GM18951 (cell line): ENCODE data around the gene TTC32.

Source experiments
- POLR2A ChIP-seq: IDR thresholded peaks from 4 replicates; pipeline ENCODE4 v1.6.1; 2011; ENCODE audit warnings: mild to moderate bottlenecking; ENCODE audit not compliant: insufficient read length, insufficient read depth; ENCODE audit errors: extremely low read depth
- in situ Hi-C: fragments of 300-500 bp; cut with MboI; formaldehyde crosslinking; loops from one replicate; pipeline ENCODE4 v1.12.0; 2022; ENCODE audit warnings: low sequenced_read_pairs, mixed read lengths, inconsistent platforms; ENCODE audit not compliant: unreplicated experiment

The TTC32 gene

DNA sequence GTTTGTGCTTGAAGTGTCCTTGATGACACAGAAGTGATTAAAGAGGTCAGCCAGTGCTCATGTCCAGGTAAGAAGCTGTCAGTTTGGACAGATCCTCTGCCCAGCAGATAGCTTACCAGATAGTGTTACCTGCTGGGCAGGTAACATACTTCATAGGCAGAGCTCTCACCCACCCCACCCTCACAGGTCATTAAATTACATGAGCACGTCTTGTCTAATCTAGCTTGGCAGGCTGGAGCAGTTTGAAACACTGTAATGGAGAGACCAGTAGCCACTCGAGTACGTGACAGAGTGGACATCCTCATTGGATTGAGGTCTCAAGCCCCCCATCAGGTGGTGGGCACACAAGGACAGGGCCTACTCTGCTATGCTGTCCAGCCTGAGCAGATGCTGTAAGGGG is 27.1 kb downstream of the TTC32 start:
- in situ Hi-C loops, result loop anchor here (25.0 kb wide), 2 partner anchors 512 to 1362 kb away; partner anchors contain the start of gene OSR1
- TF ChIP-seq POLR2A, result no peak

- in situ Hi-C loops, result loop anchor here (25.0 kb wide), 2 partner anchors 511 to 1361 kb away; partner anchors contain the start of gene OSR1
- TF ChIP-seq POLR2A, result no peak
Observed at GRCh38 chr2:19873014-19873413, 28.8 kb downstream of the TTC32 start.

DNA sequence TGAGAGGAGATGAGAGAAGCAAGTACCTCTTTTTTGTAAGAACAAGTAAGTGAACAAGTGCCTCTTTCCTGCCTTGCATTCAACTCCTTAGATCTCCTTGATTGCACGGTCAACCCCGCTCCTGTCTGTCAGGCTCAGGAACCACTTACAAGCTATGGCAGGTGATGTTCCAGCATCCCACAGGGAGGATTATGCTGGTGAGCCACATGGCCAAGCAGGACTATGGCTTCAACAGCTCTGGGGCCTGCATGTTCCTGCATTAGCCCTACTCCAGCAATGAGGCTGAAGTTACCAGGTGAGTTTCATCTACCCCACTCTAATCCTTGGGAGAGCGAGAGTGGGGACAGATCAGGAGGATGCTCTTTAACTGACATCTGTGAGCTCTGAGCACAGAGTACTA is 29.5 kb downstream of the TTC32 start:
- in situ Hi-C loops, result loop anchor here (25.0 kb wide), 2 partner anchors 510 to 1360 kb away; partner anchors contain the start of gene OSR1

GRCh38 chr2:19871836-19872235 is 29.9 kb downstream of the TTC32 start:
- in situ Hi-C loops, result loop anchor here (25.0 kb wide), 2 partner anchors 510 to 1360 kb away; partner anchors contain the start of gene OSR1
- no peak for TF ChIP-seq POLR2A

More for the DNA sequence above, 29.5 kb downstream of the TTC32 start:
- TF ChIP-seq POLR2A, result no peak

DNA sequence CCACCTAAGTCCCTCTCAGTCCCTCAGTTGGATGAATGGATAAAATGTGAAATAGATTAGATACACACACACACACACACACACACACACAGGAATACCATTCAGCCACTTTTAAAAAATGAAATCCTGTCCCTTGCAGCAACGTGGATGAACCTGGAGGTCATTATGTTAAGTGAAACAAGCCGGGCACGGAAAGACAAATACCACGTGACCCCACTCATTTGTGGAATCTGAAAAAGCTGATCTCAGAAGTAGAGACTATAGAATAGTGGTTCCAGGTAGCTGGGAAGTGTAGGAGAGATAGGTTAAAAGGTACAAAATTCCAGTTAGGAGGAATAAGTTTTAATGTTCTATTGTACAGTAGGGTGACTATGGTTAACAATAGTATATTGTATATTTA is 31.0 kb downstream of the TTC32 start:
- in situ Hi-C loops, result loop anchor here (25.0 kb wide), 2 partner anchors 508 to 1358 kb away; partner anchors contain the start of gene OSR1
- TF ChIP-seq POLR2A, result no peak

DNA sequence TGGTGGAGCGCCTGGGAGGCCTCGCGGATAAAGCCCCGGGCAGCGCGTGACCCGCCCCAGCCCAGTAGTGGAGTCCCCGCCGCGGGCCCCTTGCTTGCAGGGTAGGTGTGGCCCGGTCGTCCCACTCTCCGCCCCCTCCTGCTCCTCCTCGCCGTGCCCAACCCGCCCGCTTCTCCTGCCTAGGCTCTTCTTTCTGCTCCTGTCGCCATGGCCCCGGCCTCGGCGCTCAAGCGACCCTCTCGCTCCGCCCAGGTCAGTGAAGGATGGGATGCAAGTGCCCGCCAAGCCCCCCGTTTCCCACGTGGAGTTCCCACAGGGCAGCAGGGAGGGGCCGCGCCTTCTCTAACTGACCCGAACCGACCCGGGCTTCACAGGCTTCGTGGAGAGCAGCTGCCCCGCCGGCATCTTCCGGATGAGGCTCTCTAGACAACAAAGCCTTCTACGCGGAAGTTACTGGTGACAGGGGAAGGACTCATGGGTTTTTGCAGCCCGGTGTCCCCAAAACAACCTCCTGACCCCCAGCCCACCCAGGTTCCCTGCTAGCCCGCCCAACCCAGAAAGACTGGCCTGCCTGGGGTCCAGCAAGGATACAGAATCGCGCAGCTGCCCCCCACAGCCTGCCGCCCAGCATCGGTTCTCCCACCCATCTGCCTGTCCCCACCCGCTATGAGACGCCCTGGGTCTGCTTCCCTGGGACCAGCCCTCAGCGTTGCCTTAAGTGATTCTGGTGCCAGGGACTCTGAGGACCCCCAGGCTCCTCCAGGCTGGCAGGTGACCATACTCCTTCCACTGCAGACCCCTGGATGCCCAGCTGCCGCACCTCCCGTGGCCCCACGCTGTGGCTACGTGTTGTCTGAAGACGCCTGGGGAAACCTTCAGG is 32.8 kb downstream of the TTC32 start:
- in situ Hi-C loops, result loop anchor here (25.0 kb wide), 2 partner anchors 507 to 1357 kb away; partner anchors contain the start of gene OSR1

DNA sequence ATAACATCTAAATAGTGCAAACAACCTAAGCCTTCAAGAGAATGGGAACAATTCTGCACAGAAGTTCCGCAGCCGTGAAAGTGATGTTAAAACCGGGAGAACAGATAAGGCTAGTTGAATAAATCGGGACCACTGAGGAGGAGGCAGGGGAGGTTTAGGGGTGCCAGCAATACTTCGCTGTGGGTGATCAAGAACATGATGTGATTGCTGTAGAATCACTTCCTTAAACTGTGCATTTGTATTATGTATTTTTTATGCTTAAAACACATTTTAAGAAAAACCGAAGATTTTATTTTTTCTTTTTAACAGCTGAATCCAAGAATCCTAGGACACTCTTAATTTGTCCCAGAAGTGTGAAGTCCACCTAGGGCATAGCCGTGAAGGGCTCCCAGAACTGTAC is 33.6 kb downstream of the TTC32 start:
- in situ Hi-C loops, result loop anchor here (25.0 kb wide), 2 partner anchors 506 to 1356 kb away; partner anchors contain the start of gene OSR1
- TF ChIP-seq POLR2A, result no peak

More for the DNA sequence above, 32.8 kb downstream of the TTC32 start:
- peak; percentile 35 for TF ChIP-seq POLR2A

DNA sequence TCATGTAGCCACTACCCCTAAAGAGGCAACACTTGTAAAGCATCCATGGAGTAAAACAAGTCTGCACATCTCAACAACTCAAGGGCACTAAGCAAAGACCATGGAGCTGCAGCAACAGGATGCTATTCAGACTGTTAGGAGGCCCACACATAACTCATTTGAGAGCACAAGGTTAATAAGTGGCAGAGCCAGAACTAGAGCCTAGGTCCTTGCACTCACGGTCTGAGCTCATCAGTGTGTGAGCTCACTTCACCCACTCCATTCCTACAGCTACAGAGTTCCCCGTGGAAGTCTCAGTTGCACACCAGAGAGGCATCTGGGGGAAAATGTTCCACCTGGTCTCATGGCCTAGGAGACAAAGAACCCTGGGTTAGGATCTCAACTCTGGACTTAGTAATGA is 35.0 kb downstream of the TTC32 start:
- in situ Hi-C loops, result loop anchor here (25.0 kb wide), 2 partner anchors 504 to 1354 kb away; partner anchors contain the start of gene OSR1
- no peak for TF ChIP-seq POLR2A

DNA sequence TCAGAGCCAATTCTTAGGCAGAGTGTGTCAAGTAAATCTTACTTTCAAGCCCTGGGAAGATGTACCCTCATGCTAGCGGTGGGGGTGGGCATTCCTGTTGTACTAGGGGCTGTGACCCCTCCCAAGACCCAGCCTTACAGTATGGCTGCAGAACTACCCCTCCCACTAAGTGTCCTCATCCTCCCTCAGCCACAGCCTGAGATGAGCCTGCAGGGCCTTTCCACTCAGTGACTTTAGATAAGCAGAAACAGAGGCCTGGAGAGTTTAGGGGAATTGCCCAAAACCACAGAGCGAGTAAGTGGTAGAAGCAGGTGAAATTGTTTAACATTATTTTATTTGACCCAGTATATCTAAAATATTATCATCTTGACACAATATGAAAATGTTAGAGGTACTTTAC is 36.6 kb downstream of the TTC32 start:
- TF ChIP-seq POLR2A, result no peak
- in situ Hi-C loops, result loop anchor here (25.0 kb wide), 2 partner anchors 503 to 1353 kb away; partner anchors contain the start of gene OSR1

GRCh38 chr2:19864381-19864780 is 37.4 kb downstream of the TTC32 start:
- TF ChIP-seq POLR2A, result no peak
- in situ Hi-C loops, result loop anchor here (25.0 kb wide), 2 partner anchors 502 to 1352 kb away; partner anchors contain the start of gene OSR1

GRCh38 chr2:19863303-19864041 is 38.3 kb downstream of the TTC32 start:
- in situ Hi-C loops, result loop anchor here (25.0 kb wide), 2 partner anchors 501 to 1351 kb away; partner anchors contain the start of gene OSR1
- TF ChIP-seq POLR2A, result no peak

DNA sequence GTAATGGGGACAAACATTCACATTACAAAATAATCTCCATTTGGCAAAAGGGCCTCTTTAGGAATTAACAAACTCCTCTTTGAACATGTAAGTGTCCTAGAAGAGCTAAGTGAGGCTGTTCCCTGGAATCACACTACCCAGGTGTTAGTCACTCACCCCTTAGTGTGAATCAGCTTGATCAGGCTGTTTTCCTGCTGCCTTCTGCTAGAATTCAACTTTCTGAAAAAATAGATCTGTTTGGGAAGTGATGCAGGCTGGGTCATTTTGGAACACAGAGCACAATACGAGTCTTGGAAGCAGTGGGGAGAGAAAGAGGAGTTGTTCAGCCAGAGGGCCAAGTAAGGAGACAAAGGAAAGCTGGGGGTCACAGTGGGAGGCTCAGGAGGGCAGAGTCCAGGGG is 40.0 kb downstream of the TTC32 start:
- in situ Hi-C loops, result loop anchor here (25.0 kb wide), 2 partner anchors 500 to 1350 kb away; partner anchors contain the start of gene OSR1

DNA sequence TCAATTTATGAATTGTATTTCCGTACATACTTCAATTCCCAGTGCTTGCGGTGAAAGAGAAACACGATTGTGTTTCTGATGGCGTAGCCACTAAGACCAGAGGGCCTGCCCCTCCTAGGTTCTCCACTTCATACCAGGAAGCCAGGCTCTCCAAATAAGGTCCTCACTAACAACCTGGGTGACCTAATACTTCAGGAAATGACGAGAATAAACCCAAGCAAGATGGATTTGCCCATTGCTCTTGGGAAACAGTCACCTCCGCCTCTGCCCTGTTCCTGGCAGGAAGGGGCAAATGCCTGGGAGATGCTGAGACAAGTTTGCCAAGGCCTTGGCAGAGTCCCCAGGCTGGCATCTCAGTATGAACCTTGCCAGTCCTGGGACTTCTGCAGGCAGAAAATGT is 41.8 kb downstream of the TTC32 start:
- in situ Hi-C loops, result loop anchor here (25.0 kb wide), 2 partner anchors 498 to 1348 kb away; partner anchors contain the start of gene OSR1
- no peak for TF ChIP-seq POLR2A

More for the DNA sequence above, 40.0 kb downstream of the TTC32 start:
- TF ChIP-seq POLR2A, result no peak
